Activated CD4-positive, alpha-beta T cell treated with anti-CD3 and anti-CD28 coated beads, Interleukin-2, amount 10 ng/mL, durations not matched to agents 24 days and 14 days (primary cell): Measurements from ENCODE around the gene LRRK1. TPM values are rescaled to one million over a fixed set of nuclear protein-coding genes. Genes with fewer than 3 reads are reported as not detected.

Source experiments
- DNase-seq: peaks from one replicate; pipeline ENCODE4 v3.0.0; 2022
- H3K27ac Mint-ChIP-seq: one replicate; pipeline ENCODE4 v1.8.0; 2022; ENCODE audit warnings: mild to moderate bottlenecking, mixed read lengths
- H3K27me3 Mint-ChIP-seq: one replicate; pipeline ENCODE4 v1.8.0; 2022; ENCODE audit warnings: mixed read lengths
- H3K36me3 Mint-ChIP-seq: one replicate; pipeline ENCODE4 v1.8.0; 2022; ENCODE audit warnings: low read depth, mild to moderate bottlenecking, mixed read lengths
- H3K4me1 Mint-ChIP-seq: one replicate; pipeline ENCODE4 v1.8.0; 2021; ENCODE audit warnings: mixed read lengths
- H3K4me3 Mint-ChIP-seq: one replicate; pipeline ENCODE4 v1.8.0; 2022; ENCODE audit warnings: mild to moderate bottlenecking, moderate library complexity, mixed read lengths
- H3K9me3 Mint-ChIP-seq: one replicate; pipeline ENCODE4 v1.8.0; 2021; ENCODE audit warnings: mixed read lengths
- intact Hi-C: fragments of 100-400 bp; cut with micrococcal nuclease; formaldehyde crosslinking; loops from one replicate; pipeline ENCODE4 v1.15.1; 2023
- total RNA-seq: library from RNA; stranded (reverse); gene quantifications from 2 replicates; pipeline ENCODE4 v1.2.3, GENCODE V29; 2022

The LRRK1 gene
- total RNA-seq, 1 donor from 2014 or later, result 2.1 TPM

- H3K36me3 Mint-ChIP-seq, result no peaks in the 10 kb centered on the region
- no peaks in the 10 kb centered on the region for H3K9me3 Mint-ChIP-seq
- H3K4me3 Mint-ChIP-seq, result no peak overlapping the region
- intact Hi-C loops, result no loop called here
- no peaks in the 10 kb centered on the region for H3K4me1 Mint-ChIP-seq
- H3K27ac Mint-ChIP-seq, result no peak overlapping the region
- DNase-seq, result no peak
- H3K27me3 Mint-ChIP-seq, result peaks cover 3% of the 10 kb centered on the region
These were observed 103.1 kb downstream of the LRRK1 start for GRCh38 chr15:101022306-101022705.

GRCh38 chr15:101022876-101023275, 103.7 kb downstream of the LRRK1 start:
- H3K4me3 Mint-ChIP-seq, result no peak overlapping the region
- no peaks in the 10 kb centered on the region for H3K36me3 Mint-ChIP-seq
- DNase-seq, result no peak
- intact Hi-C loops, result no loop called here
- peaks cover 3% of the 10 kb centered on the region for H3K27me3 Mint-ChIP-seq
- H3K9me3 Mint-ChIP-seq, result no peaks in the 10 kb centered on the region
- H3K27ac Mint-ChIP-seq, result no peak overlapping the region
- no peaks in the 10 kb centered on the region for H3K4me1 Mint-ChIP-seq

GRCh38 chr15:101023501-101024072, 104.4 kb downstream of the LRRK1 start:
- H3K4me1 Mint-ChIP-seq, result no peaks in the 10 kb centered on the region
- no peaks in the 10 kb centered on the region for H3K9me3 Mint-ChIP-seq
- H3K27me3 Mint-ChIP-seq, result peaks cover 3% of the 10 kb centered on the region
- no peak for DNase-seq
- intact Hi-C loops, result no loop called here
- no peak overlapping the region for H3K4me3 Mint-ChIP-seq
- H3K27ac Mint-ChIP-seq, result no peak overlapping the region
- no peaks in the 10 kb centered on the region for H3K36me3 Mint-ChIP-seq

- no peaks in the 10 kb centered on the region for H3K4me1 Mint-ChIP-seq
- peaks cover 3% of the 10 kb centered on the region for H3K27me3 Mint-ChIP-seq
- no peaks in the 10 kb centered on the region for H3K36me3 Mint-ChIP-seq
- H3K9me3 Mint-ChIP-seq, result no peaks in the 10 kb centered on the region
- no peak overlapping the region for H3K4me3 Mint-ChIP-seq
- no peak overlapping the region for H3K27ac Mint-ChIP-seq
- no peak for DNase-seq
- intact Hi-C loops, result no loop called here
These were observed 105.0 kb downstream of the LRRK1 start for GRCh38 chr15:101024073-101024695.

- H3K9me3 Mint-ChIP-seq, result no peaks in the 10 kb centered on the region
- DNase-seq, result no peak
- peaks cover 1% of the 10 kb centered on the region for H3K27me3 Mint-ChIP-seq
- intact Hi-C loops, result no loop called here
- H3K4me3 Mint-ChIP-seq, result no peak overlapping the region
- no peaks in the 10 kb centered on the region for H3K36me3 Mint-ChIP-seq
- H3K4me1 Mint-ChIP-seq, result no peaks in the 10 kb centered on the region
- H3K27ac Mint-ChIP-seq, result no peak overlapping the region
These were observed 105.7 kb downstream of the LRRK1 start for GRCh38 chr15:101024706-101025500.

GRCh38 chr15:101025501-101025885, 106.3 kb downstream of the LRRK1 start:
- H3K27me3 Mint-ChIP-seq, result peaks cover 2% of the 10 kb centered on the region
- intact Hi-C loops, result no loop called here
- no peaks in the 10 kb centered on the region for H3K36me3 Mint-ChIP-seq
- H3K27ac Mint-ChIP-seq, result no peak overlapping the region
- DNase-seq, result no peak
- H3K9me3 Mint-ChIP-seq, result no peaks in the 10 kb centered on the region
- H3K4me1 Mint-ChIP-seq, result no peaks in the 10 kb centered on the region
- no peak overlapping the region for H3K4me3 Mint-ChIP-seq

GRCh38 chr15:101025896-101026631, 106.9 kb downstream of the LRRK1 start:
- intact Hi-C loops, result no loop called here
- Mint-ChIP-seq H3K4me3 (no peak overlapping the region), H3K27me3 (peaks cover 7% of the 10 kb centered on the region), H3K4me1 (no peaks in the 10 kb centered on the region), H3K36me3 (no peaks in the 10 kb centered on the region), H3K27ac (no peak overlapping the region), H3K9me3 (no peaks in the 10 kb centered on the region)
- DNase-seq, result no peak

- H3K27ac Mint-ChIP-seq, result no peak overlapping the region
- H3K4me3 Mint-ChIP-seq, result no peak overlapping the region
- intact Hi-C loops, result no loop called here
- peaks cover 8% of the 10 kb centered on the region for H3K27me3 Mint-ChIP-seq
- DNase-seq, result no peak
- no peaks in the 10 kb centered on the region for H3K36me3 Mint-ChIP-seq
- H3K4me1 Mint-ChIP-seq, result no peaks in the 10 kb centered on the region
- no peaks in the 10 kb centered on the region for H3K9me3 Mint-ChIP-seq
These were observed 107.6 kb downstream of the LRRK1 start for GRCh38 chr15:101026656-101027272.

- Mint-ChIP-seq H3K4me1 (no peaks in the 10 kb centered on the region), H3K27me3 (peaks cover 11% of the 10 kb centered on the region), H3K36me3 (no peaks in the 10 kb centered on the region), H3K27ac (no peak overlapping the region), H3K4me3 (no peak overlapping the region), H3K9me3 (no peaks in the 10 kb centered on the region)
- DNase-seq, result no peak
- intact Hi-C loops, result no loop called here
These were observed 108.2 kb downstream of the LRRK1 start for GRCh38 chr15:101027273-101027901.

GRCh38 chr15:101027920-101028319, 108.8 kb downstream of the LRRK1 start:
- no peak overlapping the region for H3K4me3 Mint-ChIP-seq
- intact Hi-C loops, result no loop called here
- H3K27me3 Mint-ChIP-seq, result peaks cover 17% of the 10 kb centered on the region
- no peak for DNase-seq
- no peaks in the 10 kb centered on the region for H3K9me3 Mint-ChIP-seq
- no peak overlapping the region for H3K27ac Mint-ChIP-seq
- no peaks in the 10 kb centered on the region for H3K36me3 Mint-ChIP-seq
- H3K4me1 Mint-ChIP-seq, result no peaks in the 10 kb centered on the region

GRCh38 chr15:101028321-101028720, 109.2 kb downstream of the LRRK1 start:
- intact Hi-C loops, result no loop called here
- no peak for DNase-seq
- Mint-ChIP-seq H3K4me3 (no peak overlapping the region), H3K36me3 (no peaks in the 10 kb centered on the region), H3K9me3 (no peaks in the 10 kb centered on the region), H3K27me3 (peaks cover 20% of the 10 kb centered on the region), H3K27ac (no peak overlapping the region), H3K4me1 (no peaks in the 10 kb centered on the region)

- Mint-ChIP-seq H3K4me3 (no peak overlapping the region), H3K9me3 (no peaks in the 10 kb centered on the region), H3K27me3 (peaks cover 23% of the 10 kb centered on the region), H3K27ac (no peak overlapping the region), H3K4me1 (no peaks in the 10 kb centered on the region), H3K36me3 (no peaks in the 10 kb centered on the region)
- intact Hi-C loops, result no loop called here
- no peak for DNase-seq
These were observed 109.7 kb downstream of the LRRK1 start for GRCh38 chr15:101028772-101029438.
